Tibial nerve (tissue), 4 donors: ENCODE measurements around the gene UGT1A4.

Source experiments
- EP300 ChIP-seq, 2 donors: sonication (generic); formaldehyde crosslinking; IDR thresholded peaks; one replicate each; pipeline ENCODE4 v1.6.1; 2017; ENCODE audit warnings: antibody characterized with exemption in 2 of 2, mild to moderate bottlenecking in 1 of 2
- POLR2A ChIP-seq, 2 donors: fragments of 450-650 bp; IDR thresholded peaks; one replicate each; pipeline ENCODE4 v1.6.1; 2017; ENCODE audit warnings: antibody characterized with exemption in 2 of 2, mild to moderate bottlenecking in 2 of 2, moderate library complexity in 2 of 2
- TF ChIP-seq, protein P1 (sequence below), 5 experiments: fragments of 200-600 bp in 3 of 5; fragments of 450-650 bp in 2 of 5; sonication (generic) in 3 of 5; IDR thresholded peaks; one replicate each; pipeline ENCODE4 v1.5.1; 2016 to 2019; ENCODE audit warnings: antibody characterized with exemption in 5 of 5, mild to moderate bottlenecking in 3 of 5, moderate library complexity in 2 of 5

DNA sequence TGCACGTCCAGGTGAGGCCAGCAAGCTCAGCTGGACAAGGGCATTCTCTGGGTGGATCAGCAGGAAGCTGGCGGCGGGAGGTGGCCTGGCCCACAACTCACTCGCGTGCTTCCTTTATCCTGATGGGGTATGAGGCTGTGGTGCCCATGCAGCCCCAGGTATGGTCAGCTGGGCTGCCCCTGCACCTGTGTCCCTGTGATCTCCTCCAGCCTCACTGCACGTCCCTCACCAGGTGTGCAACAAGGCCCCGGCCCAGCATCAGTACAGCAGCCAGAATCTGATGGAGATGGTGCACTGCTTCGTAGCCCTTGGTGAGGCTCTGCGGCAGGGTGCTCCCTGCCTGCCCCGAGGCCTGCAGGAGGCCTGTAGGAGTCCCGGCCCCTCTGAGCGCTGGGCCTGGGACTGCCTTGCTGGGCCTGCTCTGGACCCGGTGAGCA is 77.2 kb downstream of the UGT1A4 start:
- TF ChIP-seq EP300 (IDR thresholded peaks at IDR 0.05) (no peak), POLR2A (IDR thresholded peaks at IDR 0.05) (no peak)
- TF ChIP-seq, protein P1, sequence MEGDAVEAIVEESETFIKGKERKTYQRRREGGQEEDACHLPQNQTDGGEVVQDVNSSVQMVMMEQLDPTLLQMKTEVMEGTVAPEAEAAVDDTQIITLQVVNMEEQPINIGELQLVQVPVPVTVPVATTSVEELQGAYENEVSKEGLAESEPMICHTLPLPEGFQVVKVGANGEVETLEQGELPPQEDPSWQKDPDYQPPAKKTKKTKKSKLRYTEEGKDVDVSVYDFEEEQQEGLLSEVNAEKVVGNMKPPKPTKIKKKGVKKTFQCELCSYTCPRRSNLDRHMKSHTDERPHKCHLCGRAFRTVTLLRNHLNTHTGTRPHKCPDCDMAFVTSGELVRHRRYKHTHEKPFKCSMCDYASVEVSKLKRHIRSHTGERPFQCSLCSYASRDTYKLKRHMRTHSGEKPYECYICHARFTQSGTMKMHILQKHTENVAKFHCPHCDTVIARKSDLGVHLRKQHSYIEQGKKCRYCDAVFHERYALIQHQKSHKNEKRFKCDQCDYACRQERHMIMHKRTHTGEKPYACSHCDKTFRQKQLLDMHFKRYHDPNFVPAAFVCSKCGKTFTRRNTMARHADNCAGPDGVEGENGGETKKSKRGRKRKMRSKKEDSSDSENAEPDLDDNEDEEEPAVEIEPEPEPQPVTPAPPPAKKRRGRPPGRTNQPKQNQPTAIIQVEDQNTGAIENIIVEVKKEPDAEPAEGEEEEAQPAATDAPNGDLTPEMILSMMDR (IDR thresholded peaks at IDR 0.05), result no peak
